CD14-positive monocyte (primary cell): ENCODE data around the gene OR5H14. TPM values are rescaled to one million over a fixed set of nuclear protein-coding genes. Genes with fewer than 3 reads are reported as not detected.

Source experiments
- DNase-seq, 3 donors: peaks; one replicate each; pipeline ENCODE4 v3.0.0-alpha.2; 2011 to 2022
- H2AFZ ChIP-seq: 2 replicates; pipeline ENCODE4 v1.6.0; 2012; ENCODE audit warnings: mild to moderate bottlenecking, low read depth, low read length, inconsistent platforms; ENCODE audit not compliant: insufficient read depth, poor library complexity, severe bottlenecking
- H3K27ac ChIP-seq, 2 donors: 1 replicate in 1 of 2; 2 replicates in 1 of 2; pipeline ENCODE4 v1.5.1; 2012 to 2013; ENCODE audit warnings: low read length in 2 of 2, control low read depth in 1 of 2, inconsistent platforms in 1 of 2, low read depth in 1 of 2, mild to moderate bottlenecking in 1 of 2
- H3K27me3 ChIP-seq, 2 donors: one replicate each; pipeline versions ENCODE4 v1.6.0 to v1.6.1; 2011 to 2013; ENCODE audit warnings: low read length in 2 of 2; ENCODE audit not compliant: control insufficient read depth in 2 of 2, insufficient read depth in 2 of 2
- H3K36me3 ChIP-seq, 2 donors: replicated peaks in 1 of 2; 1 replicate in 1 of 2; 2 replicates in 1 of 2; pipeline versions ENCODE4 v1.5.1 to v1.6.1; 2012 to 2013; ENCODE audit warnings: low read length in 2 of 2, control low read depth in 1 of 2, inconsistent platforms in 1 of 2, mild to moderate bottlenecking in 1 of 2; ENCODE audit not compliant: insufficient read depth in 2 of 2, control insufficient read depth in 1 of 2
- H3K4me1 ChIP-seq, 2 donors: 1 replicate in 1 of 2; 2 replicates in 1 of 2; pipeline versions ENCODE4 v1.5.1 to v1.6.1; 2012 to 2013; ENCODE audit warnings: low read length in 2 of 2, control low read depth in 1 of 2, inconsistent platforms in 1 of 2, mild to moderate bottlenecking in 1 of 2, moderate library complexity in 1 of 2; ENCODE audit not compliant: insufficient read depth in 2 of 2, control insufficient read depth in 1 of 2
- H3K4me2 ChIP-seq: replicated peaks from 2 replicates; pipeline ENCODE3; 2012; ENCODE audit warnings: low read length, moderate library complexity, mild to moderate bottlenecking; ENCODE audit not compliant: poor library complexity, severe bottlenecking; ENCODE audit errors: extremely low read depth
- H3K4me3 ChIP-seq, 3 experiments: fragments of 200-600 bp in 1 of 3; sonication (generic) in 1 of 3; replicated peaks in 1 of 3; 1 replicate in 2 of 3; 2 replicates in 1 of 3; pipeline ENCODE4 v1.5.1; 2011 to 2013; ENCODE audit warnings: low read length in 3 of 3, mild to moderate bottlenecking in 3 of 3, control low read depth in 2 of 3, low read depth in 2 of 3, inconsistent platforms in 1 of 3, moderate library complexity in 1 of 3
- H3K79me2 ChIP-seq: 2 replicates; pipeline ENCODE4 v1.6.0; 2012; ENCODE audit warnings: mild to moderate bottlenecking, control low read depth, inconsistent platforms, low read length, moderate library complexity; ENCODE audit not compliant: insufficient read depth
- H3K9ac ChIP-seq: 2 replicates; pipeline ENCODE4 v1.6.0; 2017; ENCODE audit warnings: low read length, mild to moderate bottlenecking; ENCODE audit not compliant: insufficient read depth, poor library complexity, severe bottlenecking
- H3K9me3 ChIP-seq, 2 donors: replicated peaks in 1 of 2; 1 replicate in 1 of 2; 2 replicates in 1 of 2; pipeline versions ENCODE4 v1.5.1 to v1.6.1; 2012 to 2013; ENCODE audit warnings: low read length in 2 of 2, control low read depth in 1 of 2; ENCODE audit not compliant: control insufficient read depth in 1 of 2, insufficient read depth in 1 of 2
- H4K20me1 ChIP-seq: 2 replicates; pipeline ENCODE4 v1.6.0; 2012; ENCODE audit warnings: mild to moderate bottlenecking, low read length, control low read depth, moderate library complexity; ENCODE audit not compliant: insufficient read depth
- H3K27ac Mint-ChIP-seq, 7 donors: one replicate each; pipeline ENCODE4 v1.8.0; 2020; ENCODE audit warnings: mild to moderate bottlenecking in 7 of 7, mixed read lengths in 7 of 7, moderate library complexity in 6 of 7, inconsistent platforms in 2 of 7
- H3K27me3 Mint-ChIP-seq, 3 donors: one replicate each; pipeline ENCODE4 v1.8.0; 2021 to 2022; ENCODE audit warnings: low read depth in 3 of 3, mild to moderate bottlenecking in 3 of 3, mixed read lengths in 3 of 3, moderate library complexity in 3 of 3, inconsistent platforms in 1 of 3
- H3K36me3 Mint-ChIP-seq, 2 donors: one replicate each; pipeline ENCODE4 v1.8.0; 2020; ENCODE audit warnings: mixed read lengths in 2 of 2, inconsistent platforms in 1 of 2, mild to moderate bottlenecking in 1 of 2
- H3K4me1 Mint-ChIP-seq: one replicate; pipeline ENCODE4 v1.8.0; 2020; ENCODE audit warnings: mild to moderate bottlenecking, mixed read lengths
- H3K4me3 Mint-ChIP-seq, 2 donors: one replicate each; pipeline ENCODE4 v1.8.0; 2020; ENCODE audit warnings: mild to moderate bottlenecking in 2 of 2, mixed read lengths in 2 of 2, moderate library complexity in 1 of 2
- H3K9me3 Mint-ChIP-seq, 7 donors: one replicate each; pipeline ENCODE4 v1.8.0; 2020 to 2022; ENCODE audit warnings: mixed read lengths in 7 of 7, mild to moderate bottlenecking in 6 of 7, moderate library complexity in 6 of 7, inconsistent platforms in 2 of 7
- WGBS: methylation state at CpG from one replicate; pipeline ENCODE4 v1.1.5; 2013; ENCODE audit warnings: missing lambda C conversion rate; ENCODE audit not compliant: insufficient coverage; 5-methylcytosine and 5-hydroxymethylcytosine counted together
- intact Hi-C, 2 donors: fragments of 100-400 bp; cut with micrococcal nuclease; formaldehyde crosslinking; loops; one replicate each; pipeline versions ENCODE4 v1.15.0 to v1.15.1; 2023
- polyA plus RNA-seq, 3 donors: library from polyadenylated mRNA; depleted of rRNA in 1 of 3; unstranded in 2 of 3; stranded (reverse) in 1 of 3; fragments of 300-500 nt in 2 of 3; fragments of >200 nt in 1 of 3; fragmentation: Illumina TruSeq in 2 of 3; gene quantifications; 1 replicate in 2 of 3; 2 replicates in 1 of 3; pipeline ENCODE4 v1.2.3, GENCODE V29; 2012 to 2021
- TF ChIP-seq, protein P1 (sequence below): fragments of 200-600 bp; IDR thresholded peaks from one replicate; pipeline ENCODE4 v1.8.0; 2022; ENCODE audit warnings: antibody characterized with exemption, mild to moderate bottlenecking

Gene OR5H14
- polyA plus RNA-seq, 3 donors: not detected

DNA sequence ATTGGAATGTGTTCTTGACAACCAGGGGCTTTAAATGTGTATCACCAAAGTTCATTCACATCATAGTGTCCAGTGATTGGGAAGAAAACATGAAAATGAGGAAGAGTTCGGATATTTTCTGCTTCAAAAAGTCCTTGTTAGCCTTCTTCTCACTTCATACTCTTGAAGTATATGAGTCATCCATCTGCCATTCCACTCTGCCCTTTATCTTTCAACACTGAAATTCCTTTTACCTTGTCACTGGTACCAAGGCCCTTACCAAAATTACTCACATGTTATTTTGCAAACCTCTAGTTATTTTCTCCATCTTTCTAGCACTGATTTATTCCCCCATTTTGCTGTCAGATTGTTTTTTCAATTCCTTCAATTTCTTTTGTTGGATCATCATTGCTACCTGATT, 51.7 kb downstream of the OR5H14 start:
- Histone ChIP-seq H3K27ac (no peak overlapping the region), H2AFZ (no peak overlapping the region), H3K4me3 (no peak overlapping the region), H3K4me1 (no peaks in the 10 kb centered on the region), H3K27me3 (no peaks in the 10 kb centered on the region), H3K36me3 (no peaks in the 10 kb centered on the region), H4K20me1 (no peaks in the 10 kb centered on the region), H3K9me3 (no peaks in the 10 kb centered on the region), H3K9ac (no peak overlapping the region), H3K4me2 (no peak overlapping the region), H3K79me2 (no peaks in the 10 kb centered on the region)
- peaks cover 0 to 2% (median 1%) of the 10 kb centered on the region in 3 donors for H3K27me3 Mint-ChIP-seq
- no peak overlapping the region for H3K27ac Mint-ChIP-seq
- no peak for DNase-seq
- TF ChIP-seq, protein P1, sequence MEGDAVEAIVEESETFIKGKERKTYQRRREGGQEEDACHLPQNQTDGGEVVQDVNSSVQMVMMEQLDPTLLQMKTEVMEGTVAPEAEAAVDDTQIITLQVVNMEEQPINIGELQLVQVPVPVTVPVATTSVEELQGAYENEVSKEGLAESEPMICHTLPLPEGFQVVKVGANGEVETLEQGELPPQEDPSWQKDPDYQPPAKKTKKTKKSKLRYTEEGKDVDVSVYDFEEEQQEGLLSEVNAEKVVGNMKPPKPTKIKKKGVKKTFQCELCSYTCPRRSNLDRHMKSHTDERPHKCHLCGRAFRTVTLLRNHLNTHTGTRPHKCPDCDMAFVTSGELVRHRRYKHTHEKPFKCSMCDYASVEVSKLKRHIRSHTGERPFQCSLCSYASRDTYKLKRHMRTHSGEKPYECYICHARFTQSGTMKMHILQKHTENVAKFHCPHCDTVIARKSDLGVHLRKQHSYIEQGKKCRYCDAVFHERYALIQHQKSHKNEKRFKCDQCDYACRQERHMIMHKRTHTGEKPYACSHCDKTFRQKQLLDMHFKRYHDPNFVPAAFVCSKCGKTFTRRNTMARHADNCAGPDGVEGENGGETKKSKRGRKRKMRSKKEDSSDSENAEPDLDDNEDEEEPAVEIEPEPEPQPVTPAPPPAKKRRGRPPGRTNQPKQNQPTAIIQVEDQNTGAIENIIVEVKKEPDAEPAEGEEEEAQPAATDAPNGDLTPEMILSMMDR: no peak
- intact Hi-C loops: no loop called here
- WGBS: no CpG with 5 or more reads among the region's 1 CpG
- H3K4me3 Mint-ChIP-seq: no peak overlapping the region
- peaks cover 3% of the 10 kb centered on the region for H3K4me1 Mint-ChIP-seq
- H3K36me3 Mint-ChIP-seq: no peaks in the 10 kb centered on the region
- H3K9me3 Mint-ChIP-seq: peaks cover 0 to 7% (median 0%) of the 10 kb centered on the region in 7 donors

Other genes starting within 250 kb of the OR5H14 start
- 10 to 100 TPM; 15.3 to 18.7 (median 18.3) TPM for gene RIOX2, start 175.0 kb upstream of the OR5H14 start, polyA plus RNA-seq
- gene GABRR3, start 112.2 kb upstream of the OR5H14 start, polyA plus RNA-seq: not detected
- gene OR5AC2, start 60.3 kb upstream of the OR5H14 start, polyA plus RNA-seq: not detected
- gene OR5H1, start 16.8 kb upstream of the OR5H14 start, polyA plus RNA-seq: not detected
- gene OR5H15, start 19.2 kb downstream of the OR5H14 start, polyA plus RNA-seq: not detected
- gene OR5H6, start 116.8 kb downstream of the OR5H14 start, polyA plus RNA-seq: not detected
- gene OR5H2, start 135.0 kb downstream of the OR5H14 start, polyA plus RNA-seq: not detected
- gene OR5K4, start 206.4 kb downstream of the OR5H14 start, polyA plus RNA-seq: not detected
- gene OR5K3, start 243.2 kb downstream of the OR5H14 start, polyA plus RNA-seq: not detected